SK-N-SH treated with all-trans-retinoic acid at 6 μM for 48 hours (cell line): ENCODE results near the gene CPS1.

Experiments
- ARNTL ChIP-seq: fragments of 450-650 bp; formaldehyde crosslinking; IDR thresholded peaks from 2 replicates; pipeline ENCODE4 v1.5.0; 2020; ENCODE audit warnings: low read depth, mild to moderate bottlenecking, moderate library complexity, borderline replicate concordance
- CSDC2 ChIP-seq: fragments of 250-450 bp; sonication (Bioruptor Pico); IDR thresholded peaks from 2 replicates; pipeline ENCODE4 v1.5.0; 2020; ENCODE audit warnings: mild to moderate bottlenecking, moderate library complexity
- OSR1 ChIP-seq: fragments of 250-450 bp; sonication (Bioruptor Pico); IDR thresholded peaks from 2 replicates; pipeline ENCODE4 v1.8.0; 2022; ENCODE audit warnings: moderate library complexity, mild to moderate bottlenecking, inconsistent platforms
- RARB ChIP-seq: fragments of 250-450 bp; sonication (Bioruptor Pico); IDR thresholded peaks from 2 replicates; pipeline ENCODE4 v1.8.0; 2021; ENCODE audit warnings: mild to moderate bottlenecking, moderate library complexity
- TF ChIP-seq, protein P1 (sequence below): fragments of 250-450 bp; sonication (Bioruptor Pico); IDR thresholded peaks from 2 replicates; pipeline ENCODE4 v1.8.0; 2020; ENCODE audit warnings: mild to moderate bottlenecking, moderate library complexity, borderline replicate concordance

DNA sequence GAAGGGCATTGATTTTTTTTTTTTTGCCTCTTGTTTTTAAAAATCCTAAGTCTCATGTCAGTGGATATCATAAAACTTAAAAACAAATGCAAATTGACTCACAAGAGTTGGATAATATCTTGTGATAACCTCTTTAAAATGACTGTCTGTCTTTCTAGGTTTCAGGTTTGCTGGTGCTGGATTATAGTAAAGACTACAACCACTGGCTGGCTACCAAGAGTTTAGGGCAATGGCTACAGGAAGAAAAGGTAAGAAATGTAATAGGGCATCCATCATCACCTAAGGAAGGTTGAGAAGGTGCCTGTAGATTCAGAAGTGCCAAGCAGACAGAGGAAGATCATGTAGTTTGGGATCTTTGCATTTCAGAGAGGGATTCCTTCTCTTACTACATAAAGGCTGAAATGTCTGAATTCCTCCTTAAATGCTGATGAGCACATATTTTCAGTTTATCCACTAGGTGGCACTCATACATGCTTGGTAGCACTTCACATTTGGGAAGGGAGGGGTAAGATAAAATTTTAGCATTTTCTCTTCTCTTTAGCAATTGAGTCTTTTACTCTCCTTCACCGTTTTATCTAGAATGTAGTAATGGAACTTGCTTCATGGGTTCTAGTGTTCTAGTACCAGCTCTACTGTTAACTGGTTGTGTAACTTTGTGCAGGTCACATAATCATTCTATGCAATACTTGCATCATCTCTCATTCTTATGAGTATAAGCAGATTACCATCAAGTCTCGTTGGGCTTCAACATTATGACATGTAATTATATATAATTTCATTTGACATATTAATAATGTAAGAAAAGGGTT is 21.1 kb downstream of the CPS1 start:
- TF ChIP-seq OSR1 (CRISPR knock-in tag) = no peak
- no peak for TF ChIP-seq ARNTL (CRISPR knock-in tag)
- TF ChIP-seq, protein P1, sequence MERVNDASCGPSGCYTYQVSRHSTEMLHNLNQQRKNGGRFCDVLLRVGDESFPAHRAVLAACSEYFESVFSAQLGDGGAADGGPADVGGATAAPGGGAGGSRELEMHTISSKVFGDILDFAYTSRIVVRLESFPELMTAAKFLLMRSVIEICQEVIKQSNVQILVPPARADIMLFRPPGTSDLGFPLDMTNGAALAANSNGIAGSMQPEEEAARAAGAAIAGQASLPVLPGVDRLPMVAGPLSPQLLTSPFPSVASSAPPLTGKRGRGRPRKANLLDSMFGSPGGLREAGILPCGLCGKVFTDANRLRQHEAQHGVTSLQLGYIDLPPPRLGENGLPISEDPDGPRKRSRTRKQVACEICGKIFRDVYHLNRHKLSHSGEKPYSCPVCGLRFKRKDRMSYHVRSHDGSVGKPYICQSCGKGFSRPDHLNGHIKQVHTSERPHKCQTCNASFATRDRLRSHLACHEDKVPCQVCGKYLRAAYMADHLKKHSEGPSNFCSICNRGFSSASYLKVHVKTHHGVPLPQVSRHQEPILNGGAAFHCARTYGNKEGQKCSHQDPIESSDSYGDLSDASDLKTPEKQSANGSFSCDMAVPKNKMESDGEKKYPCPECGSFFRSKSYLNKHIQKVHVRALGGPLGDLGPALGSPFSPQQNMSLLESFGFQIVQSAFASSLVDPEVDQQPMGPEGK (CRISPR knock-in tag) = no peak
- no peak for TF ChIP-seq RARB (CRISPR knock-in tag)
- TF ChIP-seq CSDC2 (CRISPR knock-in tag) = no peak
